HepG2 (cell line): ENCODE data around the gene TUBGCP6. TPM values are rescaled to one million over a fixed set of nuclear protein-coding genes. Genes with fewer than 3 reads are reported as not detected.

ENCODE experiments used
- ATAC-seq: fragments of 200-7000 bp; cut with Tn5 transposase; 3 replicates; pipeline ENCODE4 v1.9.1; 2020; ENCODE audit warnings: mild to moderate bottlenecking, moderate library complexity
- BruUV-seq: library from RNA; stranded (reverse); fragments of 400-500 nt; replicated peaks from 2 replicates; lab custom pipeline; 2021; lab: Mats Ljungman, UMichigan
- CTCF ChIA-PET: fragments of 300-600 bp; formaldehyde crosslinking; extraction: SDS; loops from one replicate; lab custom pipeline; 2021; ENCODE audit warnings: low total read pairs, inconsistent platforms, low intra/inter-chr PET ratio; lab: Yijun Ruan, JAX
- POLR2A ChIA-PET: fragments of 350-600 bp; sonication (Branson Sonifier 250); formaldehyde crosslinking; loops from one replicate; lab custom pipeline; 2020; ENCODE audit warnings: antibody characterized with exemption, inconsistent platforms; lab: Yijun Ruan, JAX
- DNase-seq: peaks from one replicate; pipeline ENCODE4 v3.0.0-alpha.2; 2015; ENCODE audit warnings: low spot score
- FAIRE-seq: peaks from 3 replicates; lab custom pipeline; 2011; peaks lifted over from hg19 to GRCh38; lab: Jason Lieb, UNC
- H2AFZ ChIP-seq: one replicate; pipeline ENCODE4 v1.6.1; 2011; ENCODE audit warnings: low read length, inconsistent platforms
- H3K27ac ChIP-seq: fragments of 300-600 bp; 3 replicates; pipeline ENCODE4 v1.8.0; 2011; ENCODE audit warnings: mixed run types, mild to moderate bottlenecking, mixed read lengths, low read length, inconsistent platforms; ENCODE audit not compliant: insufficient read depth; ENCODE audit errors: extremely low read length
- H3K27me3 ChIP-seq, 2 experiments: fragments of 200-600 bp in 1 of 2; 2 replicates in 1 of 2; 3 replicates in 1 of 2; pipeline versions ENCODE4 v1.6.0 to v1.8.0; 2011; ENCODE audit warnings: low read length in 2 of 2, mild to moderate bottlenecking in 2 of 2, moderate library complexity in 2 of 2, inconsistent platforms in 1 of 2; ENCODE audit not compliant: insufficient read depth in 2 of 2, control insufficient read depth in 1 of 2
- H3K36me3 ChIP-seq, 2 experiments: fragments of 200-600 bp in 1 of 2; replicated peaks in 1 of 2; 2 replicates in 1 of 2; 3 replicates in 1 of 2; pipeline versions ENCODE4 v1.5.1 to v1.8.0; 2011; ENCODE audit warnings: low read length in 2 of 2, inconsistent platforms in 1 of 2; ENCODE audit not compliant: insufficient read depth in 2 of 2, control insufficient read depth in 1 of 2
- H3K4me1 ChIP-seq: 2 replicates; pipeline ENCODE4 v1.5.1; 2012; ENCODE audit warnings: low read length, inconsistent platforms; ENCODE audit not compliant: insufficient read depth
- H3K4me2 ChIP-seq: 2 replicates; pipeline ENCODE4 v1.6.0; 2011; ENCODE audit warnings: low read depth, low read length, inconsistent platforms
- H3K4me3 ChIP-seq, 3 experiments: fragments of 200-600 bp in 1 of 3; sonication (generic), shearing (Covaris generic) in 1 of 3; replicated peaks in 1 of 3; 2 replicates each; pipeline ENCODE4 v1.5.1; 2011 to 2016; ENCODE audit warnings: low read length in 3 of 3, inconsistent platforms in 2 of 3, low read depth in 2 of 3, mild to moderate bottlenecking in 2 of 3, control low read depth in 1 of 3, mixed read lengths in 1 of 3; ENCODE audit not compliant: insufficient read depth in 1 of 3
- H3K79me2 ChIP-seq: one replicate; pipeline ENCODE4 v1.6.1; 2011; ENCODE audit warnings: low read length, inconsistent platforms; ENCODE audit not compliant: insufficient read depth
- H3K9ac ChIP-seq: 2 replicates; pipeline ENCODE4 v1.6.0; 2011; ENCODE audit warnings: mild to moderate bottlenecking, low read depth, low read length, inconsistent platforms; ENCODE audit not compliant: insufficient read depth
- H3K9me3 ChIP-seq: 2 replicates; pipeline ENCODE4 v1.5.1; 2012; ENCODE audit warnings: mild to moderate bottlenecking, low read length
- H4K20me1 ChIP-seq: 2 replicates; pipeline ENCODE4 v1.6.0; 2011; ENCODE audit warnings: inconsistent platforms, mild to moderate bottlenecking, low read length, moderate library complexity; ENCODE audit not compliant: insufficient read depth
- FOXP4 ChIP-seq: sonication (generic); formaldehyde crosslinking; IDR thresholded peaks from 2 replicates; pipeline ENCODE4 v1.4.0; 2020; ENCODE audit warnings: missing genetic modification reagents
- MIER2 ChIP-seq: IDR thresholded peaks from 2 replicates; pipeline ENCODE4 v1.6.1; 2016; ENCODE audit warnings: missing biosample characterization, missing genetic modification reagents
- MIER3 ChIP-seq: IDR thresholded peaks from 2 replicates; pipeline ENCODE4 v1.6.1; 2016; ENCODE audit warnings: missing compliant biosample characterization, borderline replicate concordance
- ZIK1 ChIP-seq: sonication (generic); formaldehyde crosslinking; IDR thresholded peaks from 2 replicates; pipeline ENCODE4 v1.5.0; 2020; ENCODE audit warnings: mild to moderate bottlenecking, low read depth, missing genetic modification reagents, borderline replicate concordance
- ZNF253 ChIP-seq: sonication (generic); formaldehyde crosslinking; IDR thresholded peaks from 2 replicates; pipeline ENCODE4 v1.8.0; 2022; ENCODE audit warnings: mild to moderate bottlenecking, missing genetic modification reagents, borderline replicate concordance
- ZNF619 ChIP-seq: sonication (generic); formaldehyde crosslinking; IDR thresholded peaks from 2 replicates; pipeline ENCODE4 v1.4.0; 2020; ENCODE audit warnings: mild to moderate bottlenecking, missing genetic modification reagents
- ZNF761 ChIP-seq: sonication (generic); formaldehyde crosslinking; conservative IDR thresholded peaks from 2 replicates; pipeline ENCODE4 v1.4.0; 2020; ENCODE audit warnings: mild to moderate bottlenecking, missing genetic modification reagents
- ZNF782 ChIP-seq: sonication (generic); formaldehyde crosslinking; IDR thresholded peaks from 2 replicates; pipeline ENCODE4 v1.4.0; 2020; ENCODE audit warnings: missing genetic modification reagents, mild to moderate bottlenecking, borderline replicate concordance
- ZNF883 ChIP-seq: sonication (generic); formaldehyde crosslinking; IDR thresholded peaks from 2 replicates; pipeline ENCODE4 v1.5.1; 2020; ENCODE audit warnings: mild to moderate bottlenecking, missing genetic modification reagents; ENCODE audit errors: not compliant biosample characterization
- WGBS: methylation state at CpG from one replicate; pipeline ENCODE4 v1.1.6; 2017; ENCODE audit warnings: low lambda C conversion rate; 5-methylcytosine and 5-hydroxymethylcytosine counted together
- in situ Hi-C: cut with HindIII; loops from 2 replicates; pipeline ENCODE4 v1.10.0; 2017; ENCODE audit warnings: low pct_unique_long_range_greater_than_20kb; ENCODE audit not compliant: extremely low pct_ligation_motif_present
- intact Hi-C: fragments of 100-400 bp; cut with micrococcal nuclease; formaldehyde crosslinking; loops from one replicate; pipeline ENCODE4 v1.10.0; 2022; ENCODE audit not compliant: unreplicated experiment
- polyA plus RNA-seq, 8 experiments: library from polyadenylated mRNA; depleted of rRNA in 3 of 8; stranded (reverse) in 7 of 8; unstranded in 1 of 8; fragments of >200 nt; fragmentation: Illumina TruSeq in 4 of 8; extraction: Trizol in 4 of 8; gene quantifications; 2 replicates each; pipeline versions ENCODE4 v1.2.1 to v1.2.3, GENCODE V29; 2011 to 2016; ENCODE audit warnings: low read depth in 4 of 8, missing spikeins in 1 of 8, mixed read lengths in 1 of 8; ENCODE audit not compliant: insufficient read depth in 1 of 8
- total RNA-seq, 5 experiments: library from RNA; depleted of rRNA; stranded (reverse); fragments of >200 nt; fragmentation: Illumina TruSeq; extraction: Trizol; gene quantifications; 2 replicates each; pipeline ENCODE4 v1.2.3, GENCODE V29; 2016; ENCODE audit warnings: low read depth in 1 of 5
- TF ChIP-seq, protein P1 (sequence below): IDR thresholded peaks from 2 replicates; pipeline ENCODE4 v1.6.1; 2012; ENCODE audit warnings: low read length, improper control_type of control experiment

The TUBGCP6 gene
- total and polyA plus RNA-seq, 2 of the 13 experiments (the other 11 are each of a cell fraction or from before 2014, with no cell fraction given) = 14.6 to 15.7 TPM

GRCh38 chr22:50281384-50281760, 36.5 kb upstream of the TUBGCP6 start:
- H4K20me1 ChIP-seq = no peaks in the 10 kb centered on the region
- no TSS peak for BruUV-seq
- CTCF ChIA-PET = no interaction called here
- no peaks in the 10 kb centered on the region for H3K9me3 ChIP-seq
- no peak for FAIRE-seq
- no peak overlapping the region for H3K4me3 ChIP-seq
- H2AFZ ChIP-seq = no peak overlapping the region
- intact Hi-C loops (no loop called here), in situ Hi-C loops (no loop called here)
- ATAC-seq = no peak
- WGBS = 98% methylated on average over 36 of the region's 36 CpGs
- no peaks in the 10 kb centered on the region for H3K79me2 ChIP-seq
- no peaks in the 10 kb centered on the region for H3K4me1 ChIP-seq
- POLR2A ChIA-PET = no interaction called here
- no peak overlapping the region for H3K9ac ChIP-seq
- H3K4me2 ChIP-seq = no peak overlapping the region
- TF ChIP-seq ZNF883 (CRISPR knock-in tag) (no peak), MIER3 (CRISPR knock-in tag) (no peak), ZNF761 (CRISPR knock-in tag) (no peak), ZIK1 (no peak), FOXP4 (CRISPR knock-in tag) (no peak), ZNF782 (CRISPR knock-in tag) (no peak), ZNF253 (CRISPR knock-in tag) (no peak), ZNF619 (no peak), MIER2 (no peak)
- TF ChIP-seq, protein P1, sequence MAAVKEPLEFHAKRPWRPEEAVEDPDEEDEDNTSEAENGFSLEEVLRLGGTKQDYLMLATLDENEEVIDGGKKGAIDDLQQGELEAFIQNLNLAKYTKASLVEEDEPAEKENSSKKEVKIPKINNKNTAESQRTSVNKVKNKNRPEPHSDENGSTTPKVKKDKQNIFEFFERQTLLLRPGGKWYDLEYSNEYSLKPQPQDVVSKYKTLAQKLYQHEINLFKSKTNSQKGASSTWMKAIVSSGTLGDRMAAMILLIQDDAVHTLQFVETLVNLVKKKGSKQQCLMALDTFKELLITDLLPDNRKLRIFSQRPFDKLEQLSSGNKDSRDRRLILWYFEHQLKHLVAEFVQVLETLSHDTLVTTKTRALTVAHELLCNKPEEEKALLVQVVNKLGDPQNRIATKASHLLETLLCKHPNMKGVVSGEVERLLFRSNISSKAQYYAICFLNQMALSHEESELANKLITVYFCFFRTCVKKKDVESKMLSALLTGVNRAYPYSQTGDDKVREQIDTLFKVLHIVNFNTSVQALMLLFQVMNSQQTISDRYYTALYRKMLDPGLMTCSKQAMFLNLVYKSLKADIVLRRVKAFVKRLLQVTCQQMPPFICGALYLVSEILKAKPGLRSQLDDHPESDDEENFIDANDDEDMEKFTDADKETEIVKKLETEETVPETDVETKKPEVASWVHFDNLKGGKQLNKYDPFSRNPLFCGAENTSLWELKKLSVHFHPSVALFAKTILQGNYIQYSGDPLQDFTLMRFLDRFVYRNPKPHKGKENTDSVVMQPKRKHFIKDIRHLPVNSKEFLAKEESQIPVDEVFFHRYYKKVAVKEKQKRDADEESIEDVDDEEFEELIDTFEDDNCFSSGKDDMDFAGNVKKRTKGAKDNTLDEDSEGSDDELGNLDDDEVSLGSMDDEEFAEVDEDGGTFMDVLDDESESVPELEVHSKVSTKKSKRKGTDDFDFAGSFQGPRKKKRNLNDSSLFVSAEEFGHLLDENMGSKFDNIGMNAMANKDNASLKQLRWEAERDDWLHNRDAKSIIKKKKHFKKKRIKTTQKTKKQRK = no peak
- TF ChIP-seq, all 625 proteins: peak for 0
- peaks cover 34 to 51% of the 10 kb centered on the region in 2 experiments; a peak in 4 of 5 replicates for H3K36me3 ChIP-seq
- H3K27ac ChIP-seq = no peak overlapping the region
- H3K27me3 ChIP-seq = no peaks in the 10 kb centered on the region
- no peak for DNase-seq
